GM23338 (cell line): Measurements from ENCODE around the gene DCDC1. TPM values are rescaled to one million over a fixed set of nuclear protein-coding genes. Genes with fewer than 3 reads are reported as not detected.

ENCODE experiments used
- ATAC-seq: fragments of 200-7000 bp; cut with Tn5 transposase; 3 replicates; pipeline ENCODE4 v1.9.1; 2020
- DNase-seq: peaks from one replicate; pipeline ENCODE4 v3.0.0-alpha.2; 2015; ENCODE audit warnings: low spot score
- H2AFZ ChIP-seq: fragments of 200-600 bp; sonication (generic); 2 replicates; pipeline ENCODE4 v1.8.0; 2016; ENCODE audit warnings: antibody characterized with exemption, mild to moderate bottlenecking, moderate library complexity
- H3F3A ChIP-seq: fragments of 200-600 bp; sonication (generic); replicated peaks from 2 replicates; pipeline ENCODE4 v1.8.0; 2017; ENCODE audit warnings: antibody characterized with exemption, mixed run types, low read depth
- H3K27ac ChIP-seq: fragments of 200-600 bp; sonication (generic); 2 replicates; pipeline ENCODE4 v1.6.1; 2016; ENCODE audit warnings: low read depth
- H3K27me3 ChIP-seq: fragments of 200-600 bp; sonication (generic); 2 replicates; pipeline ENCODE4 v1.8.0; 2016; ENCODE audit warnings: mild to moderate bottlenecking, mixed run types, moderate library complexity; ENCODE audit not compliant: insufficient read depth
- H3K36me3 ChIP-seq: fragments of 200-600 bp; sonication (generic); 2 replicates; pipeline ENCODE4 v1.8.0; 2016; ENCODE audit warnings: mild to moderate bottlenecking; ENCODE audit not compliant: insufficient read depth
- H3K4me1 ChIP-seq: fragments of 200-600 bp; sonication (generic); 2 replicates; pipeline ENCODE4 v1.8.0; 2016; ENCODE audit warnings: mild to moderate bottlenecking, moderate library complexity; ENCODE audit not compliant: insufficient read depth
- H3K4me2 ChIP-seq: fragments of 200-600 bp; sonication (generic); 2 replicates; pipeline ENCODE4 v1.7.1; 2017; ENCODE audit warnings: mixed run types
- H3K4me3 ChIP-seq: fragments of 200-600 bp; sonication (generic); 2 replicates; pipeline ENCODE4 v1.6.1; 2016; ENCODE audit warnings: mixed run types
- H3K79me2 ChIP-seq: fragments of 200-600 bp; sonication (generic); replicated peaks from 2 replicates; pipeline ENCODE4 v1.8.0; 2017; ENCODE audit warnings: mild to moderate bottlenecking; ENCODE audit not compliant: insufficient read depth
- H3K9me2 ChIP-seq: fragments of 200-600 bp; sonication (generic); 2 replicates; pipeline ENCODE4 v1.8.0; 2017; ENCODE audit not compliant: insufficient read depth
- H4K20me1 ChIP-seq: fragments of 200-600 bp; sonication (generic); replicated peaks from 2 replicates; pipeline ENCODE4 v1.8.0; 2017; ENCODE audit warnings: mild to moderate bottlenecking; ENCODE audit not compliant: insufficient read depth
- H3K27ac Mint-ChIP-seq: 2 replicates; pipeline ENCODE4 v1.8.0; 2020; ENCODE audit warnings: inconsistent platforms, mild to moderate bottlenecking, moderate library complexity, mixed read lengths
- H3K27me3 Mint-ChIP-seq: 3 replicates; pipeline ENCODE4 v1.8.0; 2022; ENCODE audit warnings: low read depth, mild to moderate bottlenecking, moderate library complexity, mixed read lengths, inconsistent platforms; ENCODE audit not compliant: insufficient read depth, poor library complexity
- H3K36me3 Mint-ChIP-seq: 3 replicates; pipeline ENCODE4 v1.8.0; 2021; ENCODE audit warnings: low read depth, mild to moderate bottlenecking, inconsistent platforms, moderate library complexity, mixed read lengths
- H3K4me1 Mint-ChIP-seq: 3 replicates; pipeline ENCODE4 v1.8.0; 2020; ENCODE audit warnings: mild to moderate bottlenecking, inconsistent platforms, mixed read lengths
- H3K4me3 Mint-ChIP-seq: 3 replicates; pipeline ENCODE4 v1.8.0; 2021; ENCODE audit warnings: moderate library complexity, mild to moderate bottlenecking, inconsistent platforms, mixed read lengths
- H3K9me3 Mint-ChIP-seq: 3 replicates; pipeline ENCODE4 v1.8.0; 2020; ENCODE audit warnings: moderate library complexity, mild to moderate bottlenecking, inconsistent platforms, mixed read lengths
- JUNB ChIP-seq: IDR thresholded peaks from one replicate; pipeline ENCODE4 v1.6.1; 2016; ENCODE audit warnings: antibody characterized with exemption; ENCODE audit not compliant: unreplicated experiment
- NANOG ChIP-seq: IDR thresholded peaks from 2 replicates; pipeline ENCODE4 v1.6.1; 2016; ENCODE audit warnings: antibody characterized with exemption, borderline replicate concordance
- ZNF114 ChIP-seq: fragments of 250-450 bp; sonication (Bioruptor Pico); IDR thresholded peaks from 2 replicates; pipeline ENCODE4 v1.5.0; 2020; ENCODE audit warnings: mild to moderate bottlenecking, moderate library complexity
- ZNF331 ChIP-seq: fragments of 250-450 bp; sonication (Bioruptor Pico); IDR thresholded peaks from 2 replicates; pipeline ENCODE4 v1.5.0; 2020; ENCODE audit warnings: low read depth, mild to moderate bottlenecking, moderate library complexity
- polyA plus RNA-seq: library from polyadenylated mRNA; unstranded; fragments of >200 nt; fragmentation: Nextera tagmentation; extraction: Ambion mirVana; gene quantifications from 2 replicates; pipeline ENCODE4 v1.2.1, GENCODE V29; 2016
- total RNA-seq: library from RNA; depleted of rRNA; stranded (reverse); fragments of >200 nt; shearing (Covaris generic); gene quantifications from 2 replicates; pipeline ENCODE4 v1.2.3, GENCODE V29; 2014
- TF ChIP-seq, protein P1 (sequence below), 2 experiments: fragments of 200-600 bp in 1 of 2; sonication (generic) in 1 of 2; conservative IDR thresholded peaks; 2 replicates each; pipeline versions ENCODE4 v1.5.1 to v1.6.1; 2016 to 2017; ENCODE audit warnings: antibody characterized with exemption in 2 of 2, low read depth in 2 of 2, mild to moderate bottlenecking in 2 of 2, moderate library complexity in 1 of 2
- TF ChIP-seq, protein P2 (sequence below): fragments of 250-450 bp; sonication (Bioruptor Pico); IDR thresholded peaks from 2 replicates; pipeline ENCODE4 v1.5.0; 2020; ENCODE audit warnings: mild to moderate bottlenecking, moderate library complexity

DCDC1 gene
- total and polyA plus RNA-seq, 2 experiments from 2014 or later: 0.56 to 0.58 TPM

DNA sequence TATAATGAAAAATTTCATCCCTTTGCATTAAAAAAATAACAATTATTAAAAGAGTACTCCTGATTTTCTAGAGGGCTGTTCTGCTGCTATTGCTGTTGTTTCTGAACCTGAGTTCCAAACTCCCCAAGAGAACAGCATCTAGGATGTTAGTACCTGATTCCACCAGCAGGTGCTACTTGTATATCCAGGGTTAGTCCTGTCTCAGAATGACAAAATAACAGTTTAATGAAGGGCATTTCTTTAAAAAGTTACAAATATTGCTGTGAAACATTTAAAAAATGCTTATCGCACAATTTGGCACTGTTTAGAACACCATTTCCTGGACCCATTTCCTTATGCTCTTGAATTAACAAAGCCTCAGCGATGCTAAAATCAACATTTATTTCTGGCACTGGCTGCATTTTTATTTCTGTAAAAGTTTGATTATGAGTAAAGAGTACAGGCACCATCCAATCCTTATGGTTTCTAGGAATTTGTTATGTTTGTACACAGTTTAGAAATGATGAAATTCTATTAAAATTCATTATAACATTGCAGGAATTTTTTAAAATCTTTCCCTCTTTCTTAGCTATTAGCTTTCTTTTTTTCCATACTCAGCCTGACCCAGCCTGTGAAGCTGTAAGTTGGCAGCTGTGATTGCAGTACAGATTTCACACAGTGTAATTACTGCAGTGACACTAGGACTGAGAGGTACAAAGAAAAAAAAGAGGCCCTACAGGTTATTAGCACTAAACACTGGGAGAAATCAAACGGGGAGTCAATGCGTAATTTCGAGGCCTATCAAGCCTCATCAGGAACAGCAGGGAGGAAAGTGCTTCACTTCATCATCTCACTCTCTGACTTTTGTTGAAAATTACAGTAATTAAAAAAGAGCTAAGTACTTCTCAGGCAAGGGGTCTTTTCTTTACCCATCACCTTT is 208.8 kb downstream of the DCDC1 start:
- no peaks in the 10 kb centered on the region for H3K9me3 Mint-ChIP-seq
- no peaks in the 10 kb centered on the region for H3K27me3 Mint-ChIP-seq
- no peaks in the 10 kb centered on the region for H3K36me3 Mint-ChIP-seq
- H3K4me1 Mint-ChIP-seq: peaks cover 4% of the 10 kb centered on the region; the same call in 2 of the 3 replicates
- Histone ChIP-seq H3K4me1 (no peaks in the 10 kb centered on the region; the same call in 1 of the 2 replicates), H2AFZ (peak overlapping the region; percentile 53), H3K9me2 (no peaks in the 10 kb centered on the region), H3K4me2 (no peak overlapping the region), H3K27me3 (no peaks in the 10 kb centered on the region), H3K4me3 (no peak overlapping the region), H3K79me2 (no peaks in the 10 kb centered on the region), H3K27ac (no peak overlapping the region; the same call in 1 of the 2 replicates), H4K20me1 (no peaks in the 10 kb centered on the region), H3K36me3 (no peaks in the 10 kb centered on the region), H3F3A (no peaks in the 10 kb centered on the region)
- TF ChIP-seq, protein P1, sequence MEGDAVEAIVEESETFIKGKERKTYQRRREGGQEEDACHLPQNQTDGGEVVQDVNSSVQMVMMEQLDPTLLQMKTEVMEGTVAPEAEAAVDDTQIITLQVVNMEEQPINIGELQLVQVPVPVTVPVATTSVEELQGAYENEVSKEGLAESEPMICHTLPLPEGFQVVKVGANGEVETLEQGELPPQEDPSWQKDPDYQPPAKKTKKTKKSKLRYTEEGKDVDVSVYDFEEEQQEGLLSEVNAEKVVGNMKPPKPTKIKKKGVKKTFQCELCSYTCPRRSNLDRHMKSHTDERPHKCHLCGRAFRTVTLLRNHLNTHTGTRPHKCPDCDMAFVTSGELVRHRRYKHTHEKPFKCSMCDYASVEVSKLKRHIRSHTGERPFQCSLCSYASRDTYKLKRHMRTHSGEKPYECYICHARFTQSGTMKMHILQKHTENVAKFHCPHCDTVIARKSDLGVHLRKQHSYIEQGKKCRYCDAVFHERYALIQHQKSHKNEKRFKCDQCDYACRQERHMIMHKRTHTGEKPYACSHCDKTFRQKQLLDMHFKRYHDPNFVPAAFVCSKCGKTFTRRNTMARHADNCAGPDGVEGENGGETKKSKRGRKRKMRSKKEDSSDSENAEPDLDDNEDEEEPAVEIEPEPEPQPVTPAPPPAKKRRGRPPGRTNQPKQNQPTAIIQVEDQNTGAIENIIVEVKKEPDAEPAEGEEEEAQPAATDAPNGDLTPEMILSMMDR (conservative IDR thresholded peaks at IDR 0.05; ENCODE audit: low read depth in 2 of 2): peak; percentile 46 to 69
- no peak for TF ChIP-seq ZNF331 (CRISPR knock-in tag)
- no peak overlapping the region for H3K27ac Mint-ChIP-seq
- DNase-seq: peak; percentile 75
- H3K4me3 Mint-ChIP-seq: no peak overlapping the region
- peak; percentile 84 for ATAC-seq

DNA sequence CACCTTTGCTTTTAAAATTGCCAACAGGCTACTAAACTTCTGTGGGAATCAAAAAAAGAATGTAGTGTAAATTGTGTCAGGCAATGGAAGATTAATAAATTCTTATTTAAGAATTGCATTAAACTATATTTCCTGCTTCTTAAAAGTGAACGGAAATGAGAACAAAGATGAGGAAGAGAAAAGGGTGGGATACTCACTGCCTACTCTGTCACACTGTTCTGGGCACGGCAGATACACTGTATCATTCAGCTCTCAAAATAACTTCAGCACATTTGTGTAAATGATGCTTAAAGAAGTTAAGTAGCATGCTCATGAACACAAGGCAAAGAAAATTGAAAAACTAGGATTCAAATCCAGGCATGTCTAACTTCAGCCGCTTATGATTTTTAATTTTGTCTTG is 218.7 kb downstream of the DCDC1 start:
- H3F3A ChIP-seq: no peaks in the 10 kb centered on the region
- no peak overlapping the region for H2AFZ ChIP-seq
- no peak overlapping the region for H3K27ac Mint-ChIP-seq
- no peaks in the 10 kb centered on the region for H3K4me1 Mint-ChIP-seq
- ATAC-seq (no peak), DNase-seq (no peak)
- H3K36me3 ChIP-seq: no peaks in the 10 kb centered on the region
- no peak overlapping the region for H3K4me3 Mint-ChIP-seq
- TF ChIP-seq, protein P2, sequence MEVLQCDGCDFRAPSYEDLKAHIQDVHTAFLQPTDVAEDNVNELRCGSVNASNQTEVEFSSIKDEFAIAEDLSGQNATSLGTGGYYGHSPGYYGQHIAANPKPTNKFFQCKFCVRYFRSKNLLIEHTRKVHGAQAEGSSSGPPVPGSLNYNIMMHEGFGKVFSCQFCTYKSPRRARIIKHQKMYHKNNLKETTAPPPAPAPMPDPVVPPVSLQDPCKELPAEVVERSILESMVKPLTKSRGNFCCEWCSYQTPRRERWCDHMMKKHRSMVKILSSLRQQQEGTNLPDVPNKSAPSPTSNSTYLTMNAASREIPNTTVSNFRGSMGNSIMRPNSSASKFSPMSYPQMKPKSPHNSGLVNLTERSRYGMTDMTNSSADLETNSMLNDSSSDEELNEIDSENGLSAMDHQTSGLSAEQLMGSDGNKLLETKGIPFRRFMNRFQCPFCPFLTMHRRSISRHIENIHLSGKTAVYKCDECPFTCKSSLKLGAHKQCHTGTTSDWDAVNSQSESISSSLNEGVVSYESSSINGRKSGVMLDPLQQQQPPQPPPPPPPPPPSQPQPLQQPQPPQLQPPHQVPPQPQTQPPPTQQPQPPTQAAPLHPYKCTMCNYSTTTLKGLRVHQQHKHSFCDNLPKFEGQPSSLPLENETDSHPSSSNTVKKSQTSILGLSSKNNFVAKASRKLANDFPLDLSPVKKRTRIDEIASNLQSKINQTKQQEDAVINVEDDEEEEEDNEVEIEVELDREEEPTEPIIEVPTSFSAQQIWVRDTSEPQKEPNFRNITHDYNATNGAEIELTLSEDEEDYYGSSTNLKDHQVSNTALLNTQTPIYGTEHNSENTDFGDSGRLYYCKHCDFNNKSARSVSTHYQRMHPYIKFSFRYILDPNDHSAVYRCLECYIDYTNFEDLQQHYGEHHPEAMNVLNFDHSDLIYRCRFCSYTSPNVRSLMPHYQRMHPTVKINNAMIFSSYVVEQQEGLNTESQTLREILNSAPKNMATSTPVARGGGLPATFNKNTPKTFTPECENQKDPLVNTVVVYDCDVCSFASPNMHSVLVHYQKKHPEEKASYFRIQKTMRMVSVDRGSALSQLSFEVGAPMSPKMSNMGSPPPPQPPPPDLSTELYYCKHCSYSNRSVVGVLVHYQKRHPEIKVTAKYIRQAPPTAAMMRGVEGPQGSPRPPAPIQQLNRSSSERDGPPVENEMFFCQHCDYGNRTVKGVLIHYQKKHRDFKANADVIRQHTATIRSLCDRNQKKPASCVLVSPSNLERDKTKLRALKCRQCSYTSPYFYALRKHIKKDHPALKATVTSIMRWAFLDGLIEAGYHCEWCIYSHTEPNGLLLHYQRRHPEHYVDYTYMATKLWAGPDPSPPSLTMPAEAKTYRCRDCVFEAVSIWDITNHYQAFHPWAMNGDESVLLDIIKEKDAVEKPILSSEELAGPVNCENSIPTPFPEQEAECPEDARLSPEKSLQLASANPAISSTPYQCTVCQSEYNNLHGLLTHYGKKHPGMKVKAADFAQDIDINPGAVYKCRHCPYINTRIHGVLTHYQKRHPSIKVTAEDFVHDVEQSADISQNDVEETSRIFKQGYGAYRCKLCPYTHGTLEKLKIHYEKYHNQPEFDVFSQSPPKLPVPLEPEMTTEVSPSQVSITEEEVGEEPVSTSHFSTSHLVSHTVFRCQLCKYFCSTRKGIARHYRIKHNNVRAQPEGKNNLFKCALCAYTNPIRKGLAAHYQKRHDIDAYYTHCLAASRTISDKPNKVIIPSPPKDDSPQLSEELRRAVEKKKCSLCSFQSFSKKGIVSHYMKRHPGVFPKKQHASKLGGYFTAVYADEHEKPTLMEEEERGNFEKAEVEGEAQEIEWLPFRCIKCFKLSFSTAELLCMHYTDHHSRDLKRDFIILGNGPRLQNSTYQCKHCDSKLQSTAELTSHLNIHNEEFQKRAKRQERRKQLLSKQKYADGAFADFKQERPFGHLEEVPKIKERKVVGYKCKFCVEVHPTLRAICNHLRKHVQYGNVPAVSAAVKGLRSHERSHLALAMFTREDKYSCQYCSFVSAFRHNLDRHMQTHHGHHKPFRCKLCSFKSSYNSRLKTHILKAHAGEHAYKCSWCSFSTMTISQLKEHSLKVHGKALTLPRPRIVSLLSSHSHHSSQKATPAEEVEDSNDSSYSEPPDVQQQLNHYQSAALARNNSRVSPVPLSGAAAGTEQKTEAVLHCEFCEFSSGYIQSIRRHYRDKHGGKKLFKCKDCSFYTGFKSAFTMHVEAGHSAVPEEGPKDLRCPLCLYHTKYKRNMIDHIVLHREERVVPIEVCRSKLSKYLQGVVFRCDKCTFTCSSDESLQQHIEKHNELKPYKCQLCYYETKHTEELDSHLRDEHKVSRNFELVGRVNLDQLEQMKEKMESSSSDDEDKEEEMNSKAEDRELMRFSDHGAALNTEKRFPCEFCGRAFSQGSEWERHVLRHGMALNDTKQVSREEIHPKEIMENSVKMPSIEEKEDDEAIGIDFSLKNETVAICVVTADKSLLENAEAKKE (CRISPR knock-in tag): no peak
- TF ChIP-seq, protein P1 (conservative IDR thresholded peaks at IDR 0.05; ENCODE audit: low read depth in 2 of 2): no peak
- TF ChIP-seq NANOG (no peak), JUNB (no peak), ZNF114 (no peak)
- no peak overlapping the region for H3K4me2 ChIP-seq
- H3K27me3 ChIP-seq: no peaks in the 10 kb centered on the region
- no peaks in the 10 kb centered on the region; the same call in 1 of the 2 replicates for H4K20me1 ChIP-seq
- no peak overlapping the region for H3K4me3 ChIP-seq
- H3K27ac ChIP-seq: no peak overlapping the region
- H3K4me1 ChIP-seq: no peaks in the 10 kb centered on the region
- H3K79me2 ChIP-seq: no peaks in the 10 kb centered on the region
- H3K27me3 Mint-ChIP-seq: peaks cover 5% of the 10 kb centered on the region
- H3K9me3 Mint-ChIP-seq: peaks cover 2% of the 10 kb centered on the region; the same call in 1 of the 3 replicates
- no peaks in the 10 kb centered on the region for H3K36me3 Mint-ChIP-seq
- H3K9me2 ChIP-seq: peaks cover 12% of the 10 kb centered on the region; the same call in 1 of the 2 replicates
